Mesenteric fat pad (tissue), 1 donor: ENCODE measurements around the gene PTMA. TPM values are rescaled to one million over a fixed set of nuclear protein-coding genes. Genes with fewer than 3 reads are reported as not detected.

Source experiments
- DNase-seq: peaks from one replicate; pipeline ENCODE4 v3.0.0-alpha.2; 2020; ENCODE audit warnings: low spot score
- total RNA-seq: library from RNA; stranded (reverse); fragmentation: NEBNext Ultra II Directional; extraction: Animal tissue kit (Norgen Biotek cat#: 25700); gene quantifications from one replicate; pipeline ENCODE4 v1.2.1, GENCODE V29; 2021
- donor health status: DM: yes; HTN: yes; CAD: no.

PTMA gene
- total RNA-seq, 1 donor from 2014 or later = 790 TPM

DNA sequence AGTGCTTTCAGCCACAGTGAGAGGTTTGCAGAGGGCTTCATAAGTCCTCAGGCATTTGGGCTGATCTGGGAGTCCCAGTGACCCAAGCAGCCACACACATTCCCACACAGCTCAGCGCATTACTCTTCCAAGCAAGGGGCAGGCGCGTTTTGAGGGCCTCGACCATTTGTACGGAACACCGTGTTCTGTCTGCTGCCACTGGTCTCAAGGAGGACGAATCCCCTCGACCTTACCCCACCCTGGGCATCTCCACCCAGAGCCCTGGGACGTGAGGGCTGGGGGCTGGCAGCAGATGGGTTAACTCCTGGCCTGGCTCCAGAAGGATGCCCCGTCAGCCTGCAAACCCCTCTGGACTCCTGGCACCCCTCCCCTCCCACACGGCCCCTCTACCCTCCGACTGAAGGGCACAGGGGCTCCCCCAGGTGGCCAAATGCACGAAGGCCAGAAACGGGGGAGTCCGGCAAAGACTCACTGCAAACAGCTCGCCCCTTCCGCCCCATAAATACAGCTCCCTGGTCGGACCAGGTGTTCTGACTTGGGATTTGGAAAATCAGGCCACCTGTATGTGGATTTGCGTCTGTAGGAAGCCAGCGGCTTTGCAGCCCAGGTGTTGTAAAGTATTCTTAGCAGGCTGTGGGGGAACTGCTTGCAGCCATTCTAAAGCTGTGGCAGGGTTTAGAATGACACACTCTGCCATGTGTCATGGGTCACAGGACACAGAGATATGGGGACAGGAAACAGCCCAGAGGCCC, 33.6 kb upstream of the PTMA start:
- no peak for DNase-seq

DNA sequence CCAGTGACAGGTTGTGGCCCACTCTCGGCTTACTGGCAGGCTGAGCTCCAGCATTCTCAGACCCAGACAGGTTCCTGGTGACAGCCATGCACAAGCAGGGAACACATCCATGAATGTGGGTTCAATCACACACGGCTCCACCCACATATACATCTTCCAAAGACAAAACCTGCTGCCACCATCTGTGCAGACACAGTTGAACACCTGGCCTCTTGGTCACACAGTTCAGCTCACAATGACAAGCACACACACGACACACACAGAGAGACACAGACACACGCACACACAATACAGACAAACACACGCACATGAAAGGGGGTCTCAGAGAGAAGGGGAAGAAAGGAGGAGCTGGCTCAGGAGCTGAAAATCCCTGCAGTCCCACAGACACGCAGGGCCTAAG, 32.1 kb upstream of the PTMA start:
- DNase-seq = no peak

DNA sequence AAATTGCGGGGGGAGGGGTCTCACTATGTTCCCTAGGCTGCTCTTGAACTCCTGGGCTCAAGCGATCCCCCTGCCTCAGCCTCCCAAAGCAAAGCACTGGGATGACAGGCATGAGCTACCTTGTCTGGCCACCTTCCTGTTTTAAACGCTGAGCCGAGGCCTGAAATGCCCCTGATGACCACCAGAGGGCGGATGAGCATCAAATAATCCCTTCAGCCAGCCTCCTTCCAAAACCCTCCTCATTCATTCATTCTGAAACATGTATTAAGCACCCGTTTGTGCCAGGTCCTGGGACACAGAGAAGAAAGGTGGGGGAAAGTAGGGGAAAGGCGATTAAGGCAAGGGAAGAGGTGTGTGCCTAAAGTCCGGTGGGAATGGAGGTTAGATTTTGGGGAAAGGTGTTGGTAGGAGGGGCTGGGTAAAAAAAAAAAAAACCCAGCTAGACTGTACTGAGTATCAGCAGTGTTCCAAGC, 30.7 kb upstream of the PTMA start:
- no peak for DNase-seq

DNA sequence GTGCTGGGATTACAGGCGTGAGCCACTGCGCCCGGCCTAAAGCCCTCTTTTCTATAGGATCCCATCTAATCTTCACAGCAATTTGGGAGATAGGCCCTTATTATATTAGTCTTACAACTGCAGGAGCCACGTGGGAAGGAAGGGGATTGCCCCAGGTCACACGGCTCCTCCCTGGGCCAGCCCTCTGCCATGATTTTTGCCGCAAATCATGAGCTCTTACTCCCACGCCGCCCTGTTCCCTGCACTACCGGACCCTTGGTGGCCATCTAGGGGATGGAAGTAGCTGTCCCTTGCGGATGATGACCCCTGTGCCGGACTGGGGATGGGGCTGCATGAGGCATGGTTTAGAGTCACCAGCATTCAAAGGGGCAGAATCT, 28.4 kb upstream of the PTMA start:
- DNase-seq = no peak

DNA sequence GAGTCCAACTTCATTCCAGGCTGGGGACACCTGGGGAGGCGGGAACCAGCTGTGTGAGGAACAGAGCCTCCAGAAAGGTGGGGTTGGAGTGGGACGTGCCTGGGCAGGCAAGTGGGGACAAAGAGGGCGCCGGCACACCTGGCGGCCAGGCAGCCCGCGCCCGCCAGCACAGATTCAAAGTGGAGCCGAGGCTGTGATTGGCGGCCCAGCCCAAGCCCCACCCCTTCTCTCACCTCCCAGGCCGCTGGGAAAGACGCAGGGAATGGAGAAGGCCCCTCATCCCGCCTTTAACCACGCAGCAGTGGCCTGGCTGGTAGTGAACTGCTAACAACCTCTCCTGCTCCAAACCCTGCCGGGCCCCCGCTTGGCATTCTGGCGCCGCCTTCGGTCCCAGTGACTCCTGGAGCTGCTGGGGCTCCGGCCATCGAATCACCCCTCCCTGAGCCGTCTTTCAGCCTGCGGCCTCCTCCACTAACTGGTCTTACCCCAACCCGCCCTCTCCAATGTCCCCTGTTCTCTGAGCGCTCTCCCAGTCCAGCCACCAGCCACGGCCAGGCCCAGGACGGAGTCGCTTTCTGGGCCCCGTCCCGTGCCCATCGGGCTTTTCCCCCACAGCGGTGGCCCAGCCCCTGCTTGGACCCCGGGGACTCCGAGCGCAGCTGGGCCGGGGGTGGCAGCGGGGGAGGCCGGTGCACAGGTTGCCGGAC, 27.9 kb upstream of the PTMA start:
- no peak for DNase-seq

DNA sequence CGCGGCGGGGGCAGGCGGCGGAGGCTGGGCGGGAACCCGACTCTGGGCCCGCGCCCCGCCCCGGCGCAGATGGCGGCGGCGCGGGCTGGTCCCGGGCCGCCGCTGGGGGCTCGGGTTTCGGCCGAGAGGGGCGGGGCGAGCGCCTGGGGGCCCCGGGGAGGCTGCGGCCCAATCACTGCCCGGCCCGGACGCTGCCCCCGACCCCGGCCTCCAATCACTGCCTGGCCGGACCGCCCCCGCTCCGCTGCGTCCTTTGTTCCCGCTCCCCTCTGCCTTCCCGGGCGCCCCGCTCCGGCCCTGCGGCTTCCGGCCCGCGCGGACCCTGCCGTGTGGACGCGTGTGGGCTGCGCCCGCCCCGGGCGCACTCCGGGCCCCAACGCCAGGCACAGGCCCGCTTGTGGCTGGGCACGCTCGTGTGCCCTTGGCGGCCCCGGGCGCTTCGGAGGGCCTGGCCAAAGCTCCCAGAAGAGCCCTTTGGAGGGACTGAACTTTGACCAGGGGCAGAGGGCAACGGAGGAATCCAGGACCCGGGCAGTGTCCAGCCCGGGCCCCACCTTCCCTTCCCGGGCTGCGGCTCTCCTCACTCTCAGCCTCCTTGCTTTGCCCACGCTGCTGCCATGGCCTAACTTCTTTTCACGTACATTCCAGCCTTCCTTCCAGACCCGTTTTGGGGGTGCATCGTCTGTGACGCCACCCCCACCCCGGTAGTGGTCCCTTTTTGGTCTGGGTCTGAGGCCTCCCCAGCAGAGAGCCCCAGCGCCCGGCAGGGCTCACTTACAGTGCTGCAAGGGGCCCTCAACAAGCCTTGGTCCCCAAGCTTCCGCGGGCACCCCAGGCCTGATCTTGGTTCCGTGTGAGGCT, 27.1 kb upstream of the PTMA start:
- peak; percentile 92 for DNase-seq

DNA sequence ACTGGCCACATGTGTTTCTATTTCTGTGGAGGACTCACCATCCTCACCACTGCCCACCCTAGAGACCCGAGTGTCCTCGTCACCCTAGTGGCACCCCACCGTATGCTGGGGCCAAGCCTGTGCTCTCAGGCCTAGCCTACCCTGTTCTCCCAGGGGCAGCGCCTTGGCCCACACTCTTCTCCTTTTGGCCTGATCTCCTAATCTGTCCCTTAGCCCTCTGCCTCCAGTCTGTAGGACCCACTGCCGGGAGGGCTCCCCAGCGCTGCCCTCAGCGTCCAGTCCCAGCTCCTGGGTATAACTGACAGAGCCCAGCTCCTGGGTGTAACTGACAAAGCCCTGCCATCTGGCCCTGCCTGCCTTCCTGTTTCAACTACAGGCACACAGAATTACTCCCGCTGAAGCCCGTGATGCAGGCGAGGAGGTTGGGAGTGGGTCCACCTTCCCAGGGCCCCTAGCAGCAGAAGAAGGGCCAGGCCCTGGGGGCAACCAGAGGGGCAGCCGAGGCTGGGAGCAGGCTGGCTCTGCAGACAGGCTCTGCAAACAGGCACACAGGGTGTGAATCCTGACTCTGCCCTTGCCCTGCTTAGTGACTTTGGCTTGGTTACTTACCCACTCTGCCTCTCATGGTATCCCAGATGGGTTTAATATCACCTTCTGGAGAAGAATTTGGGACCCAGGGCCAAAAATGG, 25.6 kb upstream of the PTMA start:
- no peak for DNase-seq

DNA sequence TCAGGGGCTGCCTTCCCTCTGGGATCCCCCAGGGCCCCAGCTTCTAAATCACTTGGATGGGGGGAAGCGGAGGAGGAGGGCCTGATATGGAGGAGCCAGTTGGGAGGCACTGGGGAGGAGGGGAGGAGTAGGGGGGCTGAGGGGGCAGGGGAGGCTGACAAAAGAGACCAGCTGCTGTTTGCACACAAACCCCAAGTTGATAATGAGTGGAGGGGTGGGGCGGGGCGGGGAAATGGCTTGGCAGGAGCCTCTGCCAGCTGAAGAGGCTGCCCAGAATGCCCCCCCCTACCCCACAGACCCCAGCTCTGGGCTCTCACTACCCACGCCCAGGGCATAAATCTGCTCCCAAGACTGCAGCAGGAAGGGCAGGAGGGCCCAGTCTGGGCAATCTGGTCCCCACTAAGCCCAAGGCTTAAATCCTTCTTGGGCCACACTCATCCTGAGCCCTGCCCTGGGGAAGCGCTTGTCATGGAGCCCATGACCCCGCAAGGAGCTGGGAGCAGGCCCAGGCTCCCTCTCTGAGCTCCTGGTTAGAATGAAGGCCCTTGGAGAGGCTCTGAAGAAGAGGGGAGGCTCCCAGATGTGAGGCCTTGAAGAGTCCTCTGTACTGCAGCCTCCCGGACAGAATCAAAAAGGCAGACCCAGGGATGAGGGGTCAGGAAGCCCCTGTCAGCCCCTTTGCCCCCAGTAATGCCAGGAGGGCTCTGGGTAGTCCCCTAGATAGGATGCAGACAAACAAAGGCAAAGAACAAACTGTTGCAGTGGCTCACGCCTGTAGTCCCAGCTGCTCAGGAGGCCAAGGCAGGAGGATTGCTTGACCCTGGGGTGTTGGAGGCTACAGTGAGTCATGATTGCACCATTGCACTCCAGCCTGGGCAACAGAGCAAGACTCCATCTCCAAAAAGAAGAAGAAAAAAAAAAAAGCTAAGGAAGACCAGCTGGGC, 24.8 kb upstream of the PTMA start:
- DNase-seq = no peak

DNA sequence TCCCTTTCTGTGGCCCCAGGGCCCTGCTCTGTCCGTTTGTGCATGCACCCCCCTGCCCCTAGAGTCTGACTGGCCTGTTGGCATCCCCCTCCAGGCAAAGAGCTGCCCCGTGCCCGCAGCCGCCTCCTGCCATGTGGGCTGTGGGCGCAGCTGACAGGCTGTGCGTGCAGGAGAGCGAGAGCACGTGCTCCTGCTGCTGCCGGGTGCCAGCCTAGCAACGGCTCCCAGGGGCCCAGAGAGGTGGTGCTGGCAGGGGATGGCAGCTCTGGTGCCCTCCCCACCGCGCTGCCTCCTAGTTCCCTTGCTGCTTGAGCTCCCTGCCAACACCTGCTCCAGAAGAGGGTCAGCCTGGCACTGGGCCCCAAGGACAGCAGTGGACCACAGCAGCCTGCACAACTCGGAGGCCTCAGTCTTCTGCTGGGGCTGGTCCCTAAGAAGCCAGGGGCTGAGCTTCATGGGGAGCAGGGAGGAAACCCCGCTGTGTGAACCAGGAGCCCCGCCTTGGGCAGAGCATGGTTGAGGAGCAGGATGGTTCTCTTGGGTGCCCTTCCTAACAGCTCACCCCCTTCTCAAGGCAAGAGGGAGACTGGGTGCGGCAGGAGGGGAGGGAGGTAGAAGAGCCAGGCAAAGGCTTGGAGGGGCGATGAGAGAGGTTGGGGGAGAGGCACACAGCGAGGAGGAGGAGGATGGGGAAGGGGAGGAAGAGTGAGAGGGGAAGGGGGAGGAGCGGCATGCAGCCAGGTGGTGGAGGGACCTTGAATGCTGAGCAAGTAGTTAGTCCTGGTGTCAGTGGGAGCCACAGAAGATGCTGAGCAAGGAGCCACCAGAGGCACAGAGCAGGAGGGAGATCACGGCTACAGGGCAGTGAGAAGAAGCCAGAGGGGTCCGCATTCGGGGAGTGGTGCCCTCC, 23.8 kb upstream of the PTMA start:
- DNase-seq = no peak

DNA sequence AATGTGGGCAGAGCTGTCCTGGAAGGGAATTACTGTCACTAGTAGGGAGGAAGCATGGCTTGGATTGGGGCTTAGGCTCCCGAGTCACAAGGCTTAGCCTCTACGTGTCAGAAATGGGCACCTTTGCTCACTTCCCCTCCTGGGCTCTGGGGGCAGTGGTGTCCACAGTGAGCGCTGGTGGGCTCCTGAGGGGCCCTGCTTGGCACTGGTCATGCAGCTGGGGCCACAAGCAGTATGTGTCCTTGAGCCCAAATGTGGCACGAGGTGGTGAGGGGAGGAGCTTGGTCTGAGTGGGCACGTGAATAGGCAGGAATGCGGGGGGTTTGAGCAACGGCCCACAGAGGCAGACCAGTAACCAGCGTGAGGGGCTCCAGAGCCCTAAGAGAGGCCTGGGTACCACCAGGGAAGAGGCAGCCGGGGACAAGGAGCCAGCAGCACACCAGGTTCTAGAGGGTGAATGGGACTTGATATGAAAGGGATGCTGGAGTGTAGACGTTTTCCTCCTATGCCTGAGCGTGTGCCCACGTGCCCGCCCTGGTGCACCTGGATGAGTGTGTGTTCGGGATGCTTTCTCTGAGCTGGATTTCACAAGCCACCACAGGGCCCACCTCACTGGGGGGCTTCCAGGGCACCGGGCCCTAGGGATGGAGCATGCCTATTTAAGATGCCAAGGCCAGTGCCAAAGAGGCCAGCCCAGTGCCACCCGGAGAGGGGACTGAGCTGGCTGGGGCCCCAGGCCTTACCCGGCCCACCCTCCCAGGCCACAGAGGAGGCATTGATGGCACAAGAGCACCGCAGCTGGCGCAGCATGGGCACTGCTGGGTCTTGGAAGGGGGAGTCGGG, 22.8 kb upstream of the PTMA start:
- no peak for DNase-seq

DNA sequence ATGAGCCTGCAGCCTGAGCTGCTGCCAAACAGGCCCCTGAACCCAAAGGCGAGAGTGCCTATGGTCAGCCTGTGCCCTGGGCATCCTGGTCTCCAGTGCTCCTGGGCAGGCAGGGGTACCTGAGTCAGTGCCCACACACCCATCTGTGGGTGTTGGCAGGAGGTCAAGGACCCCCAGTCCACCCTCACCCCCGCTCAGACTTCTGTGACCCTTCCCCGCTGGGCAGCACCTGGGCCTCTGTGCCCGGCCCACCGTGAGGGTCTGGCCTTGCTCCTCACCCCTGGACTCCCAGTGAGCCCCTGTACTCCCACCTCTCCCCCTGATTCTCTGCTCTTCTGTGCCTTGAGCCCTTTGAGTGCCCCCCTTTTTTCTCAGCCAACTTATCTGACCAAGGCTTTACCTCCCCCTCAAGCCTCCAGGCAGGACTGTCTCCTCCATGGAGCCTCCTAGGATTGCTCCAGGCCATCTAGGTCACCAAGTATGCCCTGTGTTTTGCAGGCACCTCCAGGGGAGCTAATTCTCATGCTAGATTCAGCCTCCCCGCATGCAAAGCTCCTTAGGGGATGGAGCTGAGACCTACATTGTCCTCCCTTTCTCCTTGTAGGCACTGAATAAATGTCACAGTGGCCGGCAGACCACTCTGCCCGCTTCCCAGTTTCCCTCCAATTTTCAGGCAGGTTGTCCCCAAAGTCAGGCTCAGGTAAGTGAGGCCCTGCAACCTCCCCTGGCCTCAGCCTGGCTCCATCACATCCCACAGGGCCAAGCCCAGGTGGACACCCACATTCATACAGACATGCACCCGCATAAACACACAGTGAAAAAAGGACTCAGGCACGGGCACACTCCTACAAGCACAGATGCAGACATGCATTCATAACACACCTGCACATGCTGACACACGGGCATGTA, 21.9 kb upstream of the PTMA start:
- no peak for DNase-seq

DNA sequence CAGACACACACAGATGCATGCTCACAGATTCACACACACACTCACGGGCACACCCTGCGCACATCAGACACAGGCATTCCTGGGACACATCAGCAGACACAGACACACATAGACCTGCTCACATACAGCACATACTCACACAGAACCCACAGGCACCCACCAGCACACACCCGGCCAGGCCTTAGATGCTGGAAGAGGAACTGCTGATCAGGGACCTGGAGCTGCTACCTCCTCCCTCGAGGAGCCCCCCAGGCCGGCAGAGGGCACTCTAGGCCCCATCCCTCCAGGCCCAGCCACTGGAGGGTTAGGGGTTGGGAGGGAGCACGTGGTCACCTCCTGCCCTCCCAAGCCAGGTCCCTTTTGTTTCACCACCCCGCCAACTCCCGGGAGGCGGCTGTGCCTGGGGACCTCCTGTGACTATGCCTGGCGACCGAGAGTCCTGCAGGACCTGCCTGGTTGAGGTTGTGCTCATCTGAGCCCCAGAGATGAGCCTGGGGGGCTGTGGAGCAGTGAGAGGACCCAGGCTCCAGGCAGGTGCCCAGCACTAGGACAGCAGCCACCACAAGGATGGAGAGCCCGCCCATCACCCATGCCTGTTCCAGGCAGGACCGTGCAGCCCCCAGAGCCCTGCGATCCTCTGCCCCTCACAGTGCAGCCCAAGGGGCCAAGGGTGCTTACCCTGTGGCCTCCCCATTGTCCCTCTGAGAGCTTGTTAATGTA, 21.0 kb upstream of the PTMA start:
- no peak for DNase-seq

DNA sequence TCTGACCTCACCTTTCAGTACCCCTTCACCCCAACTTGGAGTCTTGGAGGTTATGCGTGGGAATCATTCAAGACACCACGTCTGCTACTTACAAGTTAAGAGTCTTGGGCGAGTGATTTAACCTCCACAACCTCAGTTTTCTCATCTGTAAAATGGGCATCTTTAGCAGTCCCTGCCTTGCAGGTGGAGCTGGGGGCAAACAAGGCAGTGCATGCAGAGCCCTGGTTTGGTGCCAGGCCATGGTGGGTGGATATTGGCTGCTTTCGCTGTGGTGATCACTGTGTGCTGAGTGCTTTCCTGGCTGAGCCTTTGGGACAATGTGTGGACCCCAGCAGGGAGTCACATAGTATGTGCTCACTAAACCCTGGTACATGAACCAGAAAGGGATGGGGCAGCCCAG, 20.4 kb upstream of the PTMA start:
- DNase-seq = no peak

DNA sequence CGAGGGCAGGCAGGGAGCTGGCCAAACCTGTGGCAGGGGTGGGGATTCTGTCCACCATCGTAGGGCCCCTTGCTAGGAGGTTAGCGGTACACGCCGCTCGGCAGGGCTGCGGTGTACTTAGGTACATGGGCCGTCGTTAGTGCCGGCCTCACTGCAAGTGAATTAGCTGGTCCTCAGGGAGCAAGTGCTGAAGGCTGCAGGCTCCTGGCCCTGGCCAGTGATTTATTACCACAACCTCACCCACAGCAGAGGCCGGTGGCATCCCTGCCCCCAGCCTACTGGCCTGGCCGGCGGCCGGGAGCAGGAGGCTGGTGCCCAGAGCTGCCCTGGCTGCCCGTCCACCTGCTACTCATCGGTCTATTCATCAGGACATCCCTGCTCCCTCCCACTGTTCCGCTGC, 19.6 kb upstream of the PTMA start:
- DNase-seq = no peak

DNA sequence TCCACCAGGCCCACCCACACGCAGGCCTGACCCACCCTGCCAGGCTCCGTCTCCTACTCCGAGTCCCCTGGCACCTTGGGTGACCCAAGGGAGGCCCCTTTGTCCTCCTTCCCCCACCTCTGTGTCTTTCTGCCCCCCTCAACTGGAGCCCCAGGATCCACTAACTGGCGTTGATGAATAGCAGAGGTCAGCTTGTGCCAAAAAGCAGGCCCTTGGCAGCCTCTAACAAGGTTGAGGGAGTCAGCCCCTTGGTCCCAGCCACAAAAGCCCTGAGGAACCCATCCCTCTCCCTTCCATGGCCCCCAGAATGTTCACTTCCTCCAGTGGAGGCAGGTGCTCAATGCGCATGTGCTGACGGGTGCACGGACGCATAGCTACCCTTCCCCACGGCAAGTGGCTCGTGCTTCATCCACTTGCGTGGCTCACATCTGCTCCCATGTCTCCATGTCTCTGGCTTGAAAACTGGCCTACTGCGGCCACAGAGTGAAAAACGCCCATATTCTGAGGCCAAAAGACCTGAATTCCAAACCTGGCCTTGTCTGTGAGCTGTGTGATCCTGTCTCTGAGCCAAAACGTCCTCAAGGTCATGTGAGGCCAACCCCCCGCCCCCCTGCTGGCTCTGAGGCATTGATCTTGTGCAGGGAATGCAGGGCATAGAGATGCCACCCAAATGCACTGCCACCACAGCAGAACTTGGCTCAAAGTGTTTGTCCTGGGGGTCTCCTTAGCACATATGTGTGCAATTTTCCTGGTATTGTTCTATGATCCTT, 19.0 kb upstream of the PTMA start:
- no peak for DNase-seq
